ENCODE data around the gene FAM228A.

DNA sequence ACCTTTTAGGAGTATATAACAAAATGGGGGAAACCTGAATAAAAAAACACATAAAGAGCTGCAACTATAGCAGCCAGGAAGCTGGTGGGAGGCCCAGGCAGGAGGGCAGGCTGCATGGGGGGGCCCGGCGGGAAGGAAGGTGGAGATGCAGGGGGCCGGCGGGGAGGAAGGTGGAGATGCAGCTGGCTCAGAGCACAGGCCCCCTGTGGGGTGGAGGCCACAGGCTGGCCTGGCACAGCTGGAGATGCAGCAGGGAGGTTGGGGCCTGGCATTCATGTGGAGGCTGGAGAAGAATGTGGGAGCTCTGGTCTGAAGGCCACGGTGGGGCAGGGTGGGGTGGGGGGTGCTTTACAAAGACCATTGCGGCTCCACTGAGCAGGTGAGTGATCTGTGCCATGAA, 31.4 kb downstream of the FAM228A start:
- TF ChIP-seq CTCF (conservative IDR thresholded peaks at IDR 0.05; ENCODE audit: low read length) (no peak), EZH2phosphoT487 (IDR thresholded peaks at IDR 0.05; ENCODE audit: borderline replicate concordance, low read depth, low read length) (no peak)
